Suppressor macrophage treated with lipopolysaccharide for 1 hour (primary cell): ENCODE measurements around the gene TUBA1B.

ENCODE experiments used
- DNase-seq, 3 donors: peaks; one replicate each; pipeline ENCODE4 v3.0.0-alpha.2; 2020 to 2022

Gene TUBA1B

GRCh38 chr12:49089821-49090773, 41.1 kb downstream of the TUBA1B start:
- DNase-seq: peak; percentile 66 to 79 (median 77)

GRCh38 chr12:49088932-49089330, 42.3 kb downstream of the TUBA1B start:
- no peak for DNase-seq

- DNase-seq: peak; percentile 79 to 90 (median 90)
Observed at GRCh38 chr12:49088150-49088931, 42.9 kb downstream of the TUBA1B start.

- peak in 1 of 3 donors; percentile 14 for DNase-seq
Observed at GRCh38 chr12:49086116-49086515, 45.1 kb downstream of the TUBA1B start.

- DNase-seq: peak in 1 of 3 donors; percentile 12
Observed at GRCh38 chr12:49084438-49084837, 46.8 kb downstream of the TUBA1B start.

GRCh38 chr12:49079793-49080192, 51.4 kb downstream of the TUBA1B start:
- peak in 1 of 3 donors; percentile 12 for DNase-seq
